HCT116 (cell line): ENCODE results near the gene C9orf78. TPM values are rescaled to one million over a fixed set of nuclear protein-coding genes. Genes with fewer than 3 reads are reported as not detected.

Source experiments
- ATAC-seq: fragments of 200-7000 bp; cut with Tn5 transposase; 2 replicates; pipeline ENCODE4 v1.9.1; 2020; ENCODE audit warnings: mild to moderate bottlenecking, moderate library complexity
- BruUV-seq: library from RNA; stranded (reverse); fragments of 400-500 nt; replicated peaks from 2 replicates; lab custom pipeline; 2021; lab: Mats Ljungman, UMichigan
- CTCF ChIA-PET: fragments of 300-600 bp; sonication (Branson Sonifier 250); formaldehyde crosslinking; loops from one replicate; lab custom pipeline; 2021; ENCODE audit warnings: antibody characterized with exemption; lab: Charles Lee
- POLR2A ChIA-PET: fragments of 300-600, 350-600 bp; sonication (Branson Sonifier 250); formaldehyde crosslinking; loops from one replicate; lab custom pipeline; 2021; ENCODE audit warnings: antibody characterized with exemption; lab: Charles Lee
- RAD21 ChIA-PET, 2 experiments: fragments of 300-600 bp; sonication (Branson Sonifier 250); formaldehyde crosslinking; loops; one replicate each; lab custom pipeline; 2023; ENCODE audit warnings: low total read pairs in 2 of 2; ENCODE audit not compliant: uncharacterized antibody in 2 of 2, unreplicated experiment in 2 of 2, low non-redundant PET in 1 of 2; lab: Charles Lee
- DNase-seq: peaks from one replicate; pipeline ENCODE4 v3.0.0-alpha.2; 2010; ENCODE audit warnings: low read depth, low spot score
- H2AFZ ChIP-seq: fragments of 200-600 bp; shearing (Covaris generic), sonication (generic); 2 replicates; pipeline ENCODE4 v1.6.1; 2017; ENCODE audit warnings: low read depth, mixed run types, mixed read lengths, antibody characterized with exemption, low read length; ENCODE audit not compliant: poor library complexity, severe bottlenecking
- H3K27ac ChIP-seq: 2 replicates; pipeline ENCODE4 v1.5.1; 2012; ENCODE audit warnings: low read depth, low read length
- H3K27me3 ChIP-seq: fragments of 200-600 bp; sonication (generic); 2 replicates; pipeline ENCODE4 v1.6.1; 2016; ENCODE audit warnings: mixed run types, low read length, mixed read lengths; ENCODE audit not compliant: insufficient read depth
- H3K36me3 ChIP-seq, 2 experiments: fragments of 200-500 bp in 1 of 2; fragments of 200-600 bp in 1 of 2; sonication (Bioruptor generic) in 1 of 2; sonication (generic) in 1 of 2; 2 replicates each; pipeline versions ENCODE4 v1.5.1 to v1.6.1; 2014 to 2016; ENCODE audit warnings: low read length in 2 of 2, inconsistent platforms in 1 of 2, mixed read lengths in 1 of 2, mixed run types in 1 of 2; ENCODE audit not compliant: insufficient read depth in 2 of 2, control insufficient read depth in 1 of 2
- H3K4me1 ChIP-seq, 2 experiments: fragments of 200-600 bp in 1 of 2; sonication (generic) in 1 of 2; 2 replicates each; pipeline versions ENCODE4 v1.5.1 to v1.6.1; 2012 to 2017; ENCODE audit warnings: low read length in 2 of 2, inconsistent platforms in 1 of 2, mild to moderate bottlenecking in 1 of 2, mixed read lengths in 1 of 2, mixed run types in 1 of 2, moderate library complexity in 1 of 2; ENCODE audit not compliant: insufficient read depth in 2 of 2, control insufficient read depth in 1 of 2
- H3K4me2 ChIP-seq: fragments of 200-600 bp; sonication (generic); 2 replicates; pipeline ENCODE4 v1.6.1; 2017; ENCODE audit warnings: mixed run types, low read length, mixed read lengths
- H3K4me3 ChIP-seq, 2 experiments: fragments of 200-600 bp in 1 of 2; sonication (generic) in 1 of 2; replicated peaks in 1 of 2; 2 replicates each; pipeline ENCODE4 v1.5.1; 2011 to 2016; ENCODE audit warnings: low read length in 2 of 2, control low read depth in 1 of 2, low read depth in 1 of 2, mild to moderate bottlenecking in 1 of 2, mixed read lengths in 1 of 2, mixed run types in 1 of 2
- H3K79me2 ChIP-seq: fragments of 200-600 bp; sonication (generic); 2 replicates; pipeline ENCODE4 v1.6.1; 2017; ENCODE audit warnings: mild to moderate bottlenecking, mixed run types, low read length, moderate library complexity, mixed read lengths; ENCODE audit not compliant: insufficient read depth
- H3K9ac ChIP-seq: fragments of 200-600 bp; sonication (generic); 2 replicates; pipeline ENCODE4 v1.6.1; 2016; ENCODE audit warnings: low read length, mixed read lengths
- H3K9me2 ChIP-seq: fragments of 200-600 bp; sonication (generic), shearing (Covaris generic); 2 replicates; pipeline ENCODE4 v1.6.1; 2017; ENCODE audit warnings: mixed run types, mild to moderate bottlenecking, moderate library complexity; ENCODE audit not compliant: insufficient read depth
- H3K9me3 ChIP-seq, 2 experiments: fragments of 200-500 bp in 1 of 2; fragments of 200-600 bp in 1 of 2; sonication (Bioruptor generic) in 1 of 2; sonication (generic) in 1 of 2; 2 replicates each; pipeline ENCODE4 v1.6.1; 2014 to 2017; ENCODE audit warnings: low read length in 2 of 2, mixed read lengths in 2 of 2, inconsistent platforms in 1 of 2, low read depth in 1 of 2, mild to moderate bottlenecking in 1 of 2, mixed run types in 1 of 2, moderate library complexity in 1 of 2; ENCODE audit not compliant: control insufficient read depth in 1 of 2, insufficient read depth in 1 of 2
- H4K20me1 ChIP-seq: fragments of 200-600 bp; sonication (generic), shearing (Covaris generic); 2 replicates; pipeline ENCODE4 v1.6.1; 2017; ENCODE audit warnings: mixed run types, mild to moderate bottlenecking, moderate library complexity; ENCODE audit not compliant: insufficient read depth
- EGR1 ChIP-seq: IDR thresholded peaks from 2 replicates; pipeline ENCODE4 v1.6.1; 2012; ENCODE audit warnings: low read depth
- POLR2AphosphoS5 ChIP-seq: IDR thresholded peaks from 2 replicates; pipeline ENCODE4 v1.6.1; 2011; ENCODE audit warnings: mild to moderate bottlenecking, low read depth, low read length, moderate library complexity
- SP1 ChIP-seq: IDR thresholded peaks from 2 replicates; pipeline ENCODE4 v1.6.1; 2012; ENCODE audit warnings: low read depth
- SRF ChIP-seq: IDR thresholded peaks from 2 replicates; pipeline ENCODE4 v1.6.1; 2012; ENCODE audit warnings: low read depth
- TCF7L2 ChIP-seq: IDR thresholded peaks from 2 replicates; pipeline ENCODE4 v1.7.0; 2011; ENCODE audit warnings: borderline replicate concordance, inconsistent platforms; ENCODE audit not compliant: insufficient read depth, insufficient read length; ENCODE audit errors: extremely low read depth
- ZFX ChIP-seq: fragments of 450-650 bp; IDR thresholded peaks from 2 replicates; pipeline ENCODE4 v1.6.1; 2017
- ZNF274 ChIP-seq: fragments of 200-500 bp; sonication (Bioruptor generic); IDR thresholded peaks from 2 replicates; pipeline ENCODE4 v1.6.1; 2014; ENCODE audit warnings: mild to moderate bottlenecking, low read depth, low read length, inconsistent platforms
- intact Hi-C: fragments of 100-400 bp; cut with micrococcal nuclease; formaldehyde crosslinking; loops from 2 replicates; pipeline ENCODE4 v1.10.0; 2022
- total RNA-seq: library from RNA; stranded (reverse); gene quantifications from one replicate; pipeline ENCODE4 v1.2.1, GENCODE V29; 2021; ENCODE audit not compliant: unreplicated experiment
- TF ChIP-seq, protein P1 (sequence below): IDR thresholded peaks from 2 replicates; pipeline ENCODE4 v1.6.1; 2011; ENCODE audit warnings: mild to moderate bottlenecking, low read length, moderate library complexity; ENCODE audit not compliant: insufficient replicate concordance; ENCODE audit errors: extremely low read depth

C9orf78 gene
- total RNA-seq, 1 experiment from 2014 or later = 41.4 TPM

DNA sequence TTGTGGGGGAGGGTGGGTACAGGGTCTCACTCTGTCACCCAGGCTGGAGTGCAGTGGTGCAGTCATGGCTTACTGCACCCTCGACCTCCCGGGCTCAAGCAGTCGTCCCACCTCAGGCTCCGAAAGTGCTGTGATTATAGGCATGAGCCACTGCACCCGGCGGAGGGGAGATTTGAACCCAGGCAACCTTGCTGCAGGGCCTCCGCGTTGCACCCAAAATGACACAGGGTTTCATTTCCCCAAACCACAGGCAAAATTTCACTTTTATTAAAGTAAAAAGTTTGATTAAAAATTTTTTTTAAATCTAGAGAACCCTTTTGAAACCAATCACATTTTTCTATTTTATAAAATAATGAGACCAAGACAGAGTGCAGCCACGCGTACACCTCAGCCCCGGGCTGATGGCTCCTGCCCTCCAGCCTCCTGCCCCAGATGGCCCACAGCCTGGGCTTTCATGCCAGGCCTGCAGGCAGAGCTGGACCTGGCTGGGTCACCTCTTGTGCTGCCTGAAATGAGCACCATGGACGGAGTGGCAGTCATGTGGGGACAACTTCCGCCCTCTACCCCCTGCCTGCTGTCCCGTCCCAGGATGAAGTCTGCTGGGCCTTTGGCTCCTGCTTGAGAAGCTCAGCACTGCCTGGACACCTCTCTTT, 30.7 kb upstream of the C9orf78 start (continued):
- no peak for TF ChIP-seq POLR2AphosphoS5
- no peak for TF ChIP-seq ZNF274
- no peak for TF ChIP-seq EGR1
- TF ChIP-seq SP1 = no peak
- TF ChIP-seq, protein P1, sequence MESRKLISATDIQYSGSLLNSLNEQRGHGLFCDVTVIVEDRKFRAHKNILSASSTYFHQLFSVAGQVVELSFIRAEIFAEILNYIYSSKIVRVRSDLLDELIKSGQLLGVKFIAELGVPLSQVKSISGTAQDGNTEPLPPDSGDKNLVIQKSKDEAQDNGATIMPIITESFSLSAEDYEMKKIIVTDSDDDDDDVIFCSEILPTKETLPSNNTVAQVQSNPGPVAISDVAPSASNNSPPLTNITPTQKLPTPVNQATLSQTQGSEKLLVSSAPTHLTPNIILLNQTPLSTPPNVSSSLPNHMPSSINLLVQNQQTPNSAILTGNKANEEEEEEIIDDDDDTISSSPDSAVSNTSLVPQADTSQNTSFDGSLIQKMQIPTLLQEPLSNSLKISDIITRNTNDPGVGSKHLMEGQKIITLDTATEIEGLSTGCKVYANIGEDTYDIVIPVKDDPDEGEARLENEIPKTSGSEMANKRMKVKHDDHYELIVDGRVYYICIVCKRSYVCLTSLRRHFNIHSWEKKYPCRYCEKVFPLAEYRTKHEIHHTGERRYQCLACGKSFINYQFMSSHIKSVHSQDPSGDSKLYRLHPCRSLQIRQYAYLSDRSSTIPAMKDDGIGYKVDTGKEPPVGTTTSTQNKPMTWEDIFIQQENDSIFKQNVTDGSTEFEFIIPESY = no peak
- TF ChIP-seq SRF = no peak

DNA sequence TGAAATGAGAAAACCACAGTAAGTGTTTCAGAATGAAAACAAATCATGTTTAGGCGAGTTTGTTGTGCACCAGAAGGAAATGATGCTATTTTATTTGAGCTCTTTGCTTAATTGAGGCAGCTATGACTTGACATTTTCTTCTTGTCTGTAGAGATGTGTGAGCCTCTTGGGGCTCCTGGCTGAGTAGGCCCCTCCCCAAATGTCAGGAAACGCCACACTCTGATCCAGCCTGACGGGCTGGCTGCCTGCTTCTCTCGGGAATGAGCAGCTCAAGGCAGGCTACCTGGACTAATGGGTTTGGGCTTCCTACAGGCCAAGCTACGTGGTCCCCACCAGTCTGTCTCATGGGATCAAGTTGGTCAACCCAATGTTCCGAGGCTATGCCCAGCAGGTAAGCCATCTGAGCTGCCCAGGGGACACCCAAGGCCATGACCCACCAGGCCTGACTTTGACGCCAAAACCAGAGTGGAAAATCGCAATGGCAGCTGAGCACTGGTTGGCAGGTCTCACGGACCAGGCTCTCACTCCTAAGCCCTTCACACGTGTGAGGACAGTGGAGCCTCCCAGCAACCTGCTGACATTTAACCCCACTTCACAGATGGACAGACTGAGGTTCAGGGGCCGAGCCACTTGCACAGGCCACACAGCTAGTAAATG, 30.0 kb upstream of the C9orf78 start:
- POLR2A ChIA-PET = no interaction called here
- Histone ChIP-seq H3K4me1 (no peaks in the 10 kb centered on the region), H4K20me1 (no peaks in the 10 kb centered on the region), H3K9me2 (no peaks in the 10 kb centered on the region), H3K79me2 (no peaks in the 10 kb centered on the region), H3K9ac (no peak overlapping the region), H3K4me2 (no peak overlapping the region), H3K27ac (no peak overlapping the region), H3K36me3 (no peaks in the 10 kb centered on the region), H3K27me3 (no peaks in the 10 kb centered on the region), H3K9me3 (no peaks in the 10 kb centered on the region), H2AFZ (no peak overlapping the region), H3K4me3 (no peak overlapping the region)
- DNase-seq (no peak), ATAC-seq (no peak)
- intact Hi-C loops = no loop called here
- TF ChIP-seq ZFX (no peak), TCF7L2 (no peak), ZNF274 (no peak), SP1 (no peak)
- TF ChIP-seq, protein P1 = no peak
- RAD21 ChIA-PET = no interaction called here
- CTCF ChIA-PET = no interaction called here
- no TSS peak for BruUV-seq
